Brain microvascular endothelial cell (primary cell): ENCODE data around the gene EBF3.

Experiments
- DNase-seq: peaks from one replicate; pipeline ENCODE4 v3.0.0-alpha.2; 2020
- H3K27ac ChIP-seq: fragments of 250-450 bp; sonication (Bioruptor Pico); 2 replicates; pipeline ENCODE4 v1.5.1; 2020; ENCODE audit warnings: mild to moderate bottlenecking, moderate library complexity
- H3K27me3 ChIP-seq: fragments of 250-450 bp; sonication (Bioruptor Pico); replicated peaks from 2 replicates; pipeline ENCODE4 v1.5.1; 2020; ENCODE audit warnings: mild to moderate bottlenecking
- H3K36me3 ChIP-seq: fragments of 250-450 bp; sonication (Bioruptor Pico); replicated peaks from 2 replicates; pipeline ENCODE4 v1.5.1; 2020; ENCODE audit warnings: mild to moderate bottlenecking
- H3K4me3 ChIP-seq: 2 replicates; pipeline ENCODE4 v1.5.1; 2011; ENCODE audit warnings: low read depth, mild to moderate bottlenecking, control low read depth, low read length, moderate library complexity
- in situ Hi-C: cut with HindIII; loops from 2 replicates; pipeline ENCODE4 v1.10.0; 2017; ENCODE audit warnings: low sequenced_read_pairs, low pct_ligation_motif_present
- TF ChIP-seq, protein P1 (sequence below): IDR thresholded peaks from 2 replicates; pipeline ENCODE4 v1.5.1; 2011; ENCODE audit warnings: low read depth, mild to moderate bottlenecking, moderate library complexity, low read length, control low read depth, inconsistent platforms; ENCODE audit errors: missing control alignments

Gene EBF3

GRCh38 chr10:129950676-129951075 lies 13.4 kb downstream of the EBF3 start:
- in situ Hi-C loops, result no loop called here
- Histone ChIP-seq H3K27me3 (no peaks in the 10 kb centered on the region), H3K27ac (no peak overlapping the region), H3K36me3 (no peaks in the 10 kb centered on the region), H3K4me3 (no peak overlapping the region)
- no peak for DNase-seq
- TF ChIP-seq, protein P1, sequence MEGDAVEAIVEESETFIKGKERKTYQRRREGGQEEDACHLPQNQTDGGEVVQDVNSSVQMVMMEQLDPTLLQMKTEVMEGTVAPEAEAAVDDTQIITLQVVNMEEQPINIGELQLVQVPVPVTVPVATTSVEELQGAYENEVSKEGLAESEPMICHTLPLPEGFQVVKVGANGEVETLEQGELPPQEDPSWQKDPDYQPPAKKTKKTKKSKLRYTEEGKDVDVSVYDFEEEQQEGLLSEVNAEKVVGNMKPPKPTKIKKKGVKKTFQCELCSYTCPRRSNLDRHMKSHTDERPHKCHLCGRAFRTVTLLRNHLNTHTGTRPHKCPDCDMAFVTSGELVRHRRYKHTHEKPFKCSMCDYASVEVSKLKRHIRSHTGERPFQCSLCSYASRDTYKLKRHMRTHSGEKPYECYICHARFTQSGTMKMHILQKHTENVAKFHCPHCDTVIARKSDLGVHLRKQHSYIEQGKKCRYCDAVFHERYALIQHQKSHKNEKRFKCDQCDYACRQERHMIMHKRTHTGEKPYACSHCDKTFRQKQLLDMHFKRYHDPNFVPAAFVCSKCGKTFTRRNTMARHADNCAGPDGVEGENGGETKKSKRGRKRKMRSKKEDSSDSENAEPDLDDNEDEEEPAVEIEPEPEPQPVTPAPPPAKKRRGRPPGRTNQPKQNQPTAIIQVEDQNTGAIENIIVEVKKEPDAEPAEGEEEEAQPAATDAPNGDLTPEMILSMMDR, result no peak

GRCh38 chr10:129949891-129950291 lies 14.2 kb downstream of the EBF3 start:
- no peak for DNase-seq
- Histone ChIP-seq H3K4me3 (no peak overlapping the region), H3K27me3 (no peaks in the 10 kb centered on the region), H3K27ac (no peak overlapping the region), H3K36me3 (no peaks in the 10 kb centered on the region)
- in situ Hi-C loops, result no loop called here
- TF ChIP-seq, protein P1, result no peak

- no peak for DNase-seq
- H3K4me3 ChIP-seq, result no peak overlapping the region
- in situ Hi-C loops, result no loop called here
- H3K36me3 ChIP-seq, result no peaks in the 10 kb centered on the region
- TF ChIP-seq, protein P1, result no peak
- no peak overlapping the region for H3K27ac ChIP-seq
- no peaks in the 10 kb centered on the region for H3K27me3 ChIP-seq
Observed at GRCh38 chr10:129949411-129949810, 14.7 kb downstream of the EBF3 start.

DNA sequence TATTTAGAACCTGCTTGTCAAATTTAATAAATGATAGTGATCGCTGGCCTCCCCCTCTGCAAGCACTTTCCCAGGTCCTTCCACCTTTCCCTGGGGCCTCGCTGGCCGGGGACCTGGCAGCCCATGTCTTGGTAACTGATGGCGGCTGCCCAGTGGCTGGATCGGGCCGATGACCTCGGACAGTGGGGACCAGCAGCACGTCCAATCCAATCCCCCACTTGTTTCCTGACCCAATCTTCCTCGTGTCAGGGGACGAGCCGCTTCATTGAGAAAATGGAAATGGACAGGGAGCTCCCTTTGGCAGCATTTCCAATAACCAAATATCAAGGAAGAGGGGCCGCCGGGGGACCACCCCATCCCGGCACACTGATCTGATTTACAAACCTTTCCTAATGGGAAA lies 17.2 kb downstream of the EBF3 start:
- no peak for DNase-seq
- no peaks in the 10 kb centered on the region for H3K36me3 ChIP-seq
- H3K27ac ChIP-seq, result no peak overlapping the region
- TF ChIP-seq, protein P1, result no peak
- no peak overlapping the region for H3K4me3 ChIP-seq
- H3K27me3 ChIP-seq, result no peaks in the 10 kb centered on the region
- in situ Hi-C loops, result no loop called here

- no peak overlapping the region for H3K4me3 ChIP-seq
- no peak overlapping the region for H3K27ac ChIP-seq
- no peak for DNase-seq
- in situ Hi-C loops, result no loop called here
- TF ChIP-seq, protein P1, result no peak
- no peaks in the 10 kb centered on the region for H3K27me3 ChIP-seq
- no peaks in the 10 kb centered on the region for H3K36me3 ChIP-seq
Observed at GRCh38 chr10:129945941-129946760, 17.9 kb downstream of the EBF3 start.

GRCh38 chr10:129945526-129945925 lies 18.5 kb downstream of the EBF3 start:
- H3K27ac ChIP-seq, result no peak overlapping the region
- no peaks in the 10 kb centered on the region for H3K36me3 ChIP-seq
- no peak for DNase-seq
- H3K4me3 ChIP-seq, result no peak overlapping the region
- TF ChIP-seq, protein P1, result no peak
- no peaks in the 10 kb centered on the region for H3K27me3 ChIP-seq
- in situ Hi-C loops, result no loop called here
